Adipocyte (in vitro differentiated cells): ENCODE measurements around the gene MCCD1.

ENCODE experiments used
- DNase-seq: peaks from one replicate; pipeline ENCODE4 v3.0.0-alpha.2; 2015; ENCODE audit warnings: low read depth
- H3K27me3 ChIP-seq: replicated peaks from 2 replicates; pipeline ENCODE4 v1.7.0; 2013; ENCODE audit warnings: mild to moderate bottlenecking, low read length, moderate library complexity; ENCODE audit not compliant: control insufficient read depth, insufficient read depth
- H3K36me3 ChIP-seq: 2 replicates; pipeline ENCODE4 v1.7.0; 2013; ENCODE audit warnings: low read length, mild to moderate bottlenecking, moderate library complexity; ENCODE audit not compliant: control insufficient read depth, insufficient read depth, severe bottlenecking
- H3K4me1 ChIP-seq: 2 replicates; pipeline ENCODE4 v1.7.0; 2013; ENCODE audit warnings: mild to moderate bottlenecking, low read length, moderate library complexity; ENCODE audit not compliant: control insufficient read depth, insufficient read depth
- H3K4me3 ChIP-seq: 2 replicates; pipeline ENCODE4 v1.7.0; 2013; ENCODE audit warnings: mild to moderate bottlenecking, low read length, moderate library complexity
- H3K9ac ChIP-seq: 2 replicates; pipeline ENCODE4 v1.7.0; 2013; ENCODE audit warnings: mild to moderate bottlenecking, low read length, moderate library complexity
- H3K9me3 ChIP-seq: 2 replicates; pipeline ENCODE4 v1.7.0; 2013; ENCODE audit warnings: mild to moderate bottlenecking, low read length, moderate library complexity; ENCODE audit not compliant: control insufficient read depth

MCCD1 gene

DNA sequence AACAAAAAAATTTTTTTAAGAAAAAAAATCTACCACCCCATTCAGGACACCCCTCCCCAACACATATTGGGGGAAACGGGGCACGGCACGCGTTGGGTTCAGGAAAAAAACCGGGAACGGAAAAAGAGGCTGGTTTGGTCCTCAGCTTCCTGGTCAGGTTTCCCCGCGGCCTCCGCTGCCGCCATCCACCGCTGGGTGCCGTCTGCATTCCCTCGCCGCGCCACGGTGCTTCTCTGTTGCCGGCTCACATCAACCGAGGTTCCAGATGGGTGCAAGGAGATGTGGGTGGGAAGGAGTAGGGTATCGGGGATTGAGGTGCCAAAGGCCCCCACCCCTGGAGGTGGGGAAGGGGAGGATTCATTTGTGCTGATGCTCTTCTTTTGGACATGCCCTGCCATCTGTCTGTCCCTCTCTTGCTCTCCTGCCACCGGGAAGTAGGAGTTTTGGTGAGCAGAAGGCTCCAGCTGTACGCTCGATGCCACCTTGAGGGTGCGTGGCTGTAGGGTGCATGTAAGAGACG, 5.8 kb downstream of the MCCD1 start:
- peaks cover 11% of the 10 kb centered on the region for H3K4me1 ChIP-seq
- DNase-seq: no peak
- H3K36me3 ChIP-seq: peaks cover 98% of the 10 kb centered on the region
- no peaks in the 10 kb centered on the region for H3K27me3 ChIP-seq
- H3K9ac ChIP-seq: no peak overlapping the region
- no peak overlapping the region for H3K4me3 ChIP-seq
- no peaks in the 10 kb centered on the region for H3K9me3 ChIP-seq

DNA sequence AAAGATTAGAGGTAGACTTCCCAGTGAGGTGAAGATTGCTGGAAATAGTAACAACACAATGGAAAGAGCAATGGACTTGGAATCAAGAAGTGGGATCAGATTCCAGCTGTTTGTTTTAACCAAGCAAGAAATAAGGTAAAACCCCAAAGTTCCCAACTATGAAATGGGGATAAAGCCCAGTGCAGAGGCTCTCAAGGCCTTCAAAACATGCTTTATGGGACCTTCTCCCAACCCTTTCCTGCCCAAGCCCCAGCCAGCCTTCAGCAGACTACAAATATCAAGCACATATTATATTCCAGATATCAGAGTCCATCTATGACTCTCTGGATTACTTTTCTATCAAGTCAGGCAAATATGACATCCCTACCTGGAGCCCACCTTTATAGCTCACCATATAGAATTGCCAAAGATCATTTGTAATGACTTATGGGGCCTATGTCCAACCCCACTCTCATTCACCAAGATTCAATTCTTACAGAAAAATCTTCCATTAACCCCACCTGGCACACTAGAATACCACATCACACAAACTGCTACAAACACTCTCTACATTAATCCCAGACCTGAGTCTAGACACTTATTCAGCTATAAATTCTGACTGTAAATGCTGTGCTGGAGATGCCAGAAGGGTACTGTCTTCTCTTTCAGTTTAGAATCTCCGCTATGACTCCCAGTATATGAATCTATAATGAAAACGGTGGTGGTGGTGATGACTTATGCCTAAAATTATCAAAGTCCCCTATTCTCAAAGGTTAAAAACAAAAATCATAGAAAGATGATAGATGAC, 7.0 kb downstream of the MCCD1 start:
- Histone ChIP-seq H3K36me3 (peaks cover 93% of the 10 kb centered on the region), H3K9me3 (no peaks in the 10 kb centered on the region), H3K4me1 (peaks cover 22% of the 10 kb centered on the region), H3K9ac (no peak overlapping the region), H3K27me3 (no peaks in the 10 kb centered on the region), H3K4me3 (no peak overlapping the region)
- no peak for DNase-seq

DNA sequence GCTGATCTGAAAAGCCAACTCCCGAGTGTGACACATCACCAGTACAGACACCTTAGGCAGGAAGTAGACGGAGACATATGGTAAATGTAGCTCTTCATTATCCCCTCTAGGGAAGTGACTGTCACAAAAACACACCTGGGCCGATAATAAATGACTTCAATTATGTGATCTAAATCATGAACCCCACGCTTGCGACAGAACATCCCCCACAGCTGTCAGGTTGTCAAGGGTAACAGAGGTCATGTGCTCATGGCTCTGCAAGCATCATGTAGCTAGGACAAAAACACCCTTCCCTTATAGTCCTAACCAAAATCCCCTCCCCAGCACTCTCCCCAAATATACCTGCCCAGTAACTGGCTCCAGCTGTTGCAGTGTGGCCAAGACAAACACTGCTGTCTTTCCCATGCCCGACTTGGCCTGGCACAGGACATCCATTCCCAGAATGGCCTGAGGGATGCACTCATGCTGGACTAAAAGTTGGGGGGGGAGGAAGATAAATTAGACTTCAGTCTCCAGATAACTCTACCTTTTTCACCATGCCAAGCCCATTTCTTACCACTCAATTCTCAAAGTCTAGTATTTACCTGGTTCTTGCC, 10.1 kb downstream of the MCCD1 start:
- Histone ChIP-seq H3K9me3 (no peaks in the 10 kb centered on the region), H3K4me1 (peaks cover 22% of the 10 kb centered on the region), H3K9ac (peak overlapping the region; percentile 97), H3K27me3 (no peaks in the 10 kb centered on the region), H3K4me3 (peak overlapping the region; percentile 92), H3K36me3 (peaks cover 62% of the 10 kb centered on the region)
- DNase-seq: no peak

DNA sequence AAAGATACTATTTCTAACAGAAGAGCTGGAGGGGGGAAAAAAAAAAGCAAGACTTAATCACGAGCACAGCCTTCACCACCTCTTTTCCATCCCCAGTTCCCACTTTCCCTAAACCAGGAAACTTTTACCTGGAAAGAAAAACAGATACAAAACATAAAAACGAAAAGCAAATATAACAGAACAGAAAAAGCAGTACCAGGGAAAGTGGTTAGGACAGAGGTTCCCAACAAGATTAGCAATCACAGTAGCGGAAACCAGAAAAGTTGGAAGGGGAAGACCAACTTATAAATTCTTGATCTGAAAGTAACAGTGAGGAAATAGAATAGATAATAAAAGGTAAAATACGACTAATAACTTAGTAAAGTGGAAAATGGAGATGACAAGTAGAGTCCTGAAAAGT, 11.9 kb downstream of the MCCD1 start:
- peaks cover 22% of the 10 kb centered on the region for H3K4me1 ChIP-seq
- H3K9me3 ChIP-seq: no peaks in the 10 kb centered on the region
- H3K4me3 ChIP-seq: peak overlapping the region; percentile 92
- DNase-seq: no peak
- no peaks in the 10 kb centered on the region for H3K27me3 ChIP-seq
- H3K36me3 ChIP-seq: peaks cover 45% of the 10 kb centered on the region
- peak overlapping the region; percentile 97 for H3K9ac ChIP-seq

DNA sequence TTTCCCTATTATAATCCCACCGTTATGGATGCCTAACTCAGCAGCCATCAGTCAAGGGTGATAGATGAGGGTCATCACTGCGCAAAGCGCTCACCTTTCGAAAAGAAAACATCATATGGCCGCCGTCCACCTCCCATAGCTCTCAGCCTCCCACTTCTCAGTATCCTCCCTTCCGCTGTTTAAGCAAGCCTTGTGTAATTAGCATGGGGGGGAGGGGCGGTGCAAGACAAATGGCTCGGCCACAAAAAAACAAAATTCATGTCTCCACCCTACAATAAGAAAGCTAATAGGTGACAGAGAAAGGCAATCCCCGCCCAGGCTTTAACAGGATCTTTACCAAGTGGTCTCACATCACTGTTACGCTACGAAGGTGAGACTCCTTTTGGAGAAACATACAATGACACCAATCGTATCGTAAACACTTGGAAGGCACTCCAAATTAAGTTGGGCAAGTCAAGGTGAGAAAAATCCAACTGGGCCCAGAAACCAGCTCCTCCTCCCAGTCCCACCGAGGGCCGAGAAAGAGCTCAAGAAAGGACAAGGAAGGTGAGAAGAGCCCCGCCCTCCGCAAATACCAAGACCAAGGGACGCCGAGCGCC, 12.4 kb downstream of the MCCD1 start:
- peaks cover 22% of the 10 kb centered on the region for H3K4me1 ChIP-seq
- H3K36me3 ChIP-seq: peaks cover 39% of the 10 kb centered on the region
- H3K9me3 ChIP-seq: no peaks in the 10 kb centered on the region
- H3K4me3 ChIP-seq: peak overlapping the region; percentile 92
- peak; percentile 78 for DNase-seq
- H3K27me3 ChIP-seq: no peaks in the 10 kb centered on the region
- H3K9ac ChIP-seq: peak overlapping the region; percentile 97

DNA sequence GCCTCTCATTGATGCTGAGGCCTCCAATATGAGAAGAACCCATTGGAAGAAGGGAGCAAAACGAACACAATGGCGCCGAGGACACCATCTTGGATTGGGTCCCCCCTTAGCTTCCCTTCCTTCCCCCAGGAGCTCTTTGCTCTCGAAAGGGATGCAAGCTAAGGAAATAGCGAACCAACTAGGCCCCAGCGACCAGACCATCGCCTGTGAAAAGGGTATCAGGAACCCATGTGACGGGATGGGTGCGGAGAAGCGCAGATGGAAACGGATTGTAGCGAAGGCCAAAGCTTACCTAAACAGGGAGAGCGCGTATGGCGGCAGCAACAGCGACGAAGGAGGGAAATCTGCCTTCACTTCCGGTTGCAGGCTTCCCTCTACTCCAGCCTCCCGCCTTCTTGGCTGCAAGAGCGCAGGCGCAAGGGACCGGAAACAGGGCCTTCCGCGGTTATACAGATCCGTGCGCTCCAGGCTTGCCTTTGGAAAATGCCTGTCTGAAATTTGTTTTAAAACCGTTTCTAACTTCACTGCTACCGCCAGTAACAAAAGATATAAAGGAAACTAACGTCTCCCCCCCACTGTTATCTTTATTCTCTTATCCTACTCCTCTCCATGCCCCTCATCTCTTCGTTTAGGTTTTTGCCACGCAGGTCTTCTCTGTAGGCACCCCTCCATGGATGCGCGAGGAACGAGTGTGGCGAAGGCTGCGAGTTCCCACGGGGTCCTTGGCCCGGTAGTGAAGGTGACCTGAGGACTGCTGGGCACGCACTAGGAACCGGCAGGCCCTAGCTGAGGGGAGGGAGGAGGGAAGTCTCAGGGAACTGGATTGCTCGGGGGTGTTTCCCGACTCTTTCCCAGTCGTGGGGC, 13.1 kb downstream of the MCCD1 start, which contains the start of gene DDX39B:
TSS of gene DDX39B (minus strand) at position 346 of the 864 bp plus-strand sequence. CDS start 1,471 bp downstream, outside the sequence.
- peaks cover 22% of the 10 kb centered on the region for H3K4me1 ChIP-seq
- DNase-seq: peak; percentile 99
- peak within 1 kb of the TSS; percentile 97 for H3K9ac ChIP-seq
- no peaks in the 10 kb centered on the region for H3K9me3 ChIP-seq
- no peaks in the 10 kb centered on the region for H3K27me3 ChIP-seq
- H3K36me3 ChIP-seq: peaks cover 32% of the 10 kb centered on the region
- peak within 1 kb of the TSS; percentile 92 for H3K4me3 ChIP-seq

DNA sequence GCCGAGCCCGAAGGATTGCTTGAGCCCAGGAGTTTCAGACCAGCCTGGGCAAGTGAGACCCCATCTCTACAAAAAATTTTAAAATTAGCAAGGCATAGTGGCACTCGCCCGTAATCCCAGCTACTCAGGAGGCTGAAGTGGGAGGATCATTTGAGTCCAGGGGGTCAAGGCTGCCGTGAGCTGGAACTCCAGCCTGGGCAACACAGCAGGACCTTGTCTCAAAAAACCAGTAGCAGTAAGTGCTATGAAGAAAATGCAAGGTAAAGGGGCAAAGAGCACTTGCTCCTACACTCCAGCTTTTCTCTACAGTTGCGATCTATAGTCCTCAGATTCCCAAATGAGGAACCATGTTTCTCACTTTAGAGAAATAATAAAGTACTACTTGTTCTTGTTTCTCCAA, 14.9 kb downstream of the MCCD1 start:
- H3K27me3 ChIP-seq: no peaks in the 10 kb centered on the region
- peak overlapping the region; percentile 97 for H3K9ac ChIP-seq
- H3K4me1 ChIP-seq: peaks cover 30% of the 10 kb centered on the region
- no peaks in the 10 kb centered on the region for H3K9me3 ChIP-seq
- peaks cover 16% of the 10 kb centered on the region for H3K36me3 ChIP-seq
- DNase-seq: no peak
- no peak overlapping the region for H3K4me3 ChIP-seq

DNA sequence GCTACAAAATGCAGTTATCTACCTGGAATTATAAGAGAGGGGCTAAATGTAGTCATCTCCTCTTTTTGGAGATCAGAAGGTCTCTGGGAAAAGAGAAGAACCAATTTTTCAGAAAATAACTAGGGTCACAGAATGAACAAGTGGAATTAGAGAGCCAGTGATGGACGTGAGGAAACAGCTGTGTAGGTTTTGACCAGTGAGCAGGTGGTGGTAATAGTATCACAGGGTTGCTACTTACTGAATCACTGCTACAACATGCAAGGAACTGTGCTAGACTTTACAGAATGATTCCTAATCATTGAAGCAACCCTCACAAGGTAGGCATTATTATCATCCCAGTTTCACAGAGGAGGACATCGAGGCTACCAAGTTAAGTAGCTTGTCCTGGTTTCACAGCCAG, 15.9 kb downstream of the MCCD1 start:
- no peak overlapping the region for H3K4me3 ChIP-seq
- peaks cover 15% of the 10 kb centered on the region for H3K36me3 ChIP-seq
- H3K27me3 ChIP-seq: no peaks in the 10 kb centered on the region
- peaks cover 23% of the 10 kb centered on the region for H3K4me1 ChIP-seq
- DNase-seq: no peak
- no peaks in the 10 kb centered on the region for H3K9me3 ChIP-seq
- H3K9ac ChIP-seq: no peak overlapping the region

DNA sequence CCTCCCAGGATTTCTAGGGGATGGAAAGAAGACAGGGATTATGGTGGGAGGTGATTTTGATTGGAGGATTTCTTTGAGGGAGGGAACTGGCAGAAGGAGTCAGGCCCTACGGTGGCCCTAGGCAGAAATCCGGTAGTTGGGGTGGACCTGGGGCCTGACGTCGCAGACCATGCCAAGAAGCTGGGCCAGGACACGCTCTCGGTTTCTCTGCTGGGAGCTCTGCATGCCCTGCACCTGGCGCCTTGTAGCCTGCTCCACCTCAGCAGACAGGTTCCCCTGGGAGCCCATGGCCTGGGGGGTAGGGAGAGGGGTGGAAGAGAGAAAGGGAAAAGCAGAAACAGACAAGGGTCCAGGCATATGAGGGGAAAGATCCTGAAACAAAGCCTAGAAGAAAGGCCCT, 16.5 kb downstream of the MCCD1 start:
- peaks cover 14% of the 10 kb centered on the region for H3K36me3 ChIP-seq
- H3K4me1 ChIP-seq: peaks cover 17% of the 10 kb centered on the region
- no peak for DNase-seq
- H3K9me3 ChIP-seq: no peaks in the 10 kb centered on the region
- H3K27me3 ChIP-seq: no peaks in the 10 kb centered on the region
- no peak overlapping the region for H3K9ac ChIP-seq
- H3K4me3 ChIP-seq: no peak overlapping the region

DNA sequence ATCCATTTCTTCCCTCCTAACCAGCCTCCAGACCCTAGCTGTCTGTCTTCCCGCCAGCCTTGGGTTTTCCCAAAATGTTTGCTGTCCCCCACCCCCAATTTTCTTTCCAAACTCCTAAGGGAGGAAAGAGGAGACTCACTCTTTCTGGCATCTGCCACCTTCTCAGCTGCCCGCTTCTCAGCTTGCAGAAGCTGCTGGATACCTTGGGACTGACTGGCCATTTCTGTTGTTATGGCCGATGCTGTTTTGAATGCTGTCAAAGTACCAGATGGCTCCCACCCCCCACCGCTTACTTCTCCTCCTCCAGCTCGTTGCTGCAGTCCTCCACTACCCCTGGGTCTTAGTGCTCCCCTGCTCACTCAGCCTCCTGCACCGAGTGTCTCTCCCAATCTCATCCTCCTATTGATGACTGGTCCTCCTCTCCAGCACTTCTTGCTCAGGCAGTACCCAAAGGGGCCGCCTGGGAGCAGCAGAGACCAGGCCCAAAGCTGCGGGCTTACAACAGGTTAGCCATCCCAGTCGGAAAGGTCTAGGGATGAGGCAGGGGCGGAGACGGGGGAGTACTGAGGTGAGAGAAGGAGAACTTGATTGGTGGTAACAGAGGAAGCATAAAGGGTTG, 17.7 kb downstream of the MCCD1 start, which contains the start of gene ATP6V1G2:
TSS of gene ATP6V1G2 (minus strand) at position 270 of the 619 bp plus-strand sequence. CDS start at position 221, 49 bp downstream.
- Histone ChIP-seq H3K4me3 (peak within 1 kb of the TSS; percentile 84), H3K4me1 (peaks cover 13% of the 10 kb centered on the region), H3K9ac (peak within 1 kb of the TSS; percentile 91), H3K36me3 (peaks cover 23% of the 10 kb centered on the region), H3K27me3 (no peaks in the 10 kb centered on the region), H3K9me3 (no peaks in the 10 kb centered on the region)
- DNase-seq: peak; percentile 96
